Stimulated activated naive CD8-positive, alpha-beta T cell treated with anti-CD3 and anti-CD28 coated beads, Interleukin-15, amount 100 ng/mL, for 72 hours (primary cell): Measurements from ENCODE around the gene AAMP.

Source experiments
- ATAC-seq: fragments of 150-1000 bp; cut with Tn5 transposase; 2 replicates; pipeline ENCODE4 v1.10.0; 2021; ENCODE audit warnings: mild to moderate bottlenecking, moderate library complexity
- DNase-seq, 2 donors: peaks; one replicate each; pipeline ENCODE4 v3.0.0; 2021 to 2022
- H3K27ac Mint-ChIP-seq, 2 donors: one replicate each; pipeline ENCODE4 v1.8.0; 2022; ENCODE audit warnings: mild to moderate bottlenecking in 2 of 2, mixed read lengths in 2 of 2, moderate library complexity in 2 of 2
- H3K27me3 Mint-ChIP-seq: one replicate; pipeline ENCODE4 v1.8.0; 2022; ENCODE audit warnings: mixed read lengths
- H3K4me1 Mint-ChIP-seq: one replicate; pipeline ENCODE4 v1.8.0; 2022; ENCODE audit warnings: mild to moderate bottlenecking, mixed read lengths
- H3K4me3 Mint-ChIP-seq, 2 donors: one replicate each; pipeline ENCODE4 v1.8.0; 2022; ENCODE audit warnings: mild to moderate bottlenecking in 2 of 2, mixed read lengths in 2 of 2, moderate library complexity in 1 of 2
- H3K9me3 Mint-ChIP-seq, 2 donors: one replicate each; pipeline ENCODE4 v1.8.0; 2022; ENCODE audit warnings: mixed read lengths in 2 of 2

AAMP gene

GRCh38 chr2:218260742-218261422, 9.1 kb downstream of the AAMP start, which contains the start of gene GPBAR1:
Gene GPBAR1, plus strand, starts transcription at chr2:218261015. Its CDS starts 1,710 bp downstream, at chr2:218262725.
- ATAC-seq (no peak), DNase-seq (no peak)
- Mint-ChIP-seq H3K27ac (peak within 1 kb of the TSS; percentile 52 to 96), H3K4me3 (no peak within 1 kb of the TSS), H3K27me3 (no peaks in the 10 kb centered on the region), H3K4me1 (peaks cover 64% of the 10 kb centered on the region), H3K9me3 (no peaks in the 10 kb centered on the region)

- H3K4me3 Mint-ChIP-seq = no peak overlapping the region
- H3K27me3 Mint-ChIP-seq = no peaks in the 10 kb centered on the region
- no peak for DNase-seq
- H3K4me1 Mint-ChIP-seq = peaks cover 64% of the 10 kb centered on the region
- peak overlapping the region; percentile 52 to 96 for H3K27ac Mint-ChIP-seq
- no peak for ATAC-seq
- no peaks in the 10 kb centered on the region for H3K9me3 Mint-ChIP-seq
Observed at GRCh38 chr2:218260166-218260565, 9.8 kb downstream of the AAMP start.

- DNase-seq = no peak
- Mint-ChIP-seq H3K4me3 (no peak overlapping the region), H3K27ac (peak overlapping the region in 1 of 2 donors; percentile 96), H3K9me3 (no peaks in the 10 kb centered on the region), H3K27me3 (no peaks in the 10 kb centered on the region), H3K4me1 (peaks cover 62% of the 10 kb centered on the region)
- ATAC-seq = no peak
Observed at GRCh38 chr2:218259099-218259961, 10.6 kb downstream of the AAMP start.

- ATAC-seq (peak; percentile 90), DNase-seq (peak; percentile 72 to 79)
- H3K27me3 Mint-ChIP-seq = no peaks in the 10 kb centered on the region
- peak overlapping the region; percentile 10 to 11 for H3K4me3 Mint-ChIP-seq
- no peaks in the 10 kb centered on the region for H3K9me3 Mint-ChIP-seq
- H3K27ac Mint-ChIP-seq = peak overlapping the region; percentile 84 to 90
- H3K4me1 Mint-ChIP-seq = peaks cover 54% of the 10 kb centered on the region
Observed at GRCh38 chr2:218257390-218257981, 12.5 kb downstream of the AAMP start.

- Mint-ChIP-seq H3K4me1 (peaks cover 58% of the 10 kb centered on the region), H3K27me3 (no peaks in the 10 kb centered on the region), H3K4me3 (no peak overlapping the region), H3K9me3 (no peaks in the 10 kb centered on the region), H3K27ac (peak overlapping the region; percentile 78 to 84)
- no peak for DNase-seq
- ATAC-seq = peak; percentile 1
Observed at GRCh38 chr2:218256612-218257350, 13.2 kb downstream of the AAMP start.

- Mint-ChIP-seq H3K4me1 (peaks cover 70% of the 10 kb centered on the region), H3K27me3 (no peaks in the 10 kb centered on the region), H3K27ac (peak overlapping the region in 1 of 2 donors; percentile 35), H3K9me3 (no peaks in the 10 kb centered on the region), H3K4me3 (no peak overlapping the region)
- ATAC-seq = no peak
- no peak for DNase-seq
Observed at GRCh38 chr2:218255446-218255845, 14.5 kb downstream of the AAMP start.

- peaks cover 64% of the 10 kb centered on the region for H3K4me1 Mint-ChIP-seq
- no peaks in the 10 kb centered on the region for H3K27me3 Mint-ChIP-seq
- DNase-seq = no peak
- no peak for ATAC-seq
- H3K27ac Mint-ChIP-seq = peak overlapping the region in 1 of 2 donors; percentile 88
- no peak overlapping the region for H3K4me3 Mint-ChIP-seq
- H3K9me3 Mint-ChIP-seq = no peaks in the 10 kb centered on the region
Observed at GRCh38 chr2:218253232-218253625, 16.7 kb downstream of the AAMP start.

GRCh38 chr2:218252509-218253231, 17.3 kb downstream of the AAMP start:
- ATAC-seq (no peak), DNase-seq (no peak)
- H3K9me3 Mint-ChIP-seq = no peaks in the 10 kb centered on the region
- peaks cover 59% of the 10 kb centered on the region for H3K4me1 Mint-ChIP-seq
- peak overlapping the region in 1 of 2 donors; percentile 88 for H3K27ac Mint-ChIP-seq
- H3K4me3 Mint-ChIP-seq = no peak overlapping the region
- no peaks in the 10 kb centered on the region for H3K27me3 Mint-ChIP-seq

GRCh38 chr2:218249691-218250090, 20.2 kb downstream of the AAMP start:
- no peak overlapping the region for H3K4me3 Mint-ChIP-seq
- H3K9me3 Mint-ChIP-seq = no peaks in the 10 kb centered on the region
- ATAC-seq = no peak
- H3K4me1 Mint-ChIP-seq = peaks cover 44% of the 10 kb centered on the region
- peak overlapping the region; percentile 42 to 69 for H3K27ac Mint-ChIP-seq
- no peak for DNase-seq
- H3K27me3 Mint-ChIP-seq = no peaks in the 10 kb centered on the region

- Mint-ChIP-seq H3K4me1 (peaks cover 41% of the 10 kb centered on the region), H3K4me3 (peak overlapping the region in 1 of 2 donors; percentile 14), H3K9me3 (no peaks in the 10 kb centered on the region), H3K27me3 (no peaks in the 10 kb centered on the region), H3K27ac (peak overlapping the region in 1 of 2 donors; percentile 91)
- DNase-seq (no peak), ATAC-seq (peak; percentile 55)
Observed at GRCh38 chr2:218245214-218245613, 24.7 kb downstream of the AAMP start.

GRCh38 chr2:218244665-218245064, 25.3 kb downstream of the AAMP start:
- peaks cover 42% of the 10 kb centered on the region for H3K4me1 Mint-ChIP-seq
- peak overlapping the region; percentile 80 to 91 for H3K27ac Mint-ChIP-seq
- no peaks in the 10 kb centered on the region for H3K27me3 Mint-ChIP-seq
- no peak for ATAC-seq
- H3K9me3 Mint-ChIP-seq = no peaks in the 10 kb centered on the region
- peak overlapping the region in 1 of 2 donors; percentile 14 for H3K4me3 Mint-ChIP-seq
- DNase-seq = no peak

GRCh38 chr2:218244204-218244603, 25.7 kb downstream of the AAMP start:
- DNase-seq (no peak), ATAC-seq (no peak)
- H3K27me3 Mint-ChIP-seq = no peaks in the 10 kb centered on the region
- peak overlapping the region; percentile 80 to 91 for H3K27ac Mint-ChIP-seq
- peaks cover 42% of the 10 kb centered on the region for H3K4me1 Mint-ChIP-seq
- no peaks in the 10 kb centered on the region for H3K9me3 Mint-ChIP-seq
- no peak overlapping the region for H3K4me3 Mint-ChIP-seq

- H3K4me1 Mint-ChIP-seq = peaks cover 23% of the 10 kb centered on the region
- ATAC-seq (no peak), DNase-seq (no peak)
- no peak overlapping the region for H3K27ac Mint-ChIP-seq
- H3K4me3 Mint-ChIP-seq = no peak overlapping the region
- H3K9me3 Mint-ChIP-seq = no peaks in the 10 kb centered on the region
- no peaks in the 10 kb centered on the region for H3K27me3 Mint-ChIP-seq
Observed at GRCh38 chr2:218238887-218239286, 31.1 kb downstream of the AAMP start.

GRCh38 chr2:218236829-218237228, 33.1 kb downstream of the AAMP start:
- Mint-ChIP-seq H3K27ac (no peak overlapping the region), H3K4me3 (no peak overlapping the region), H3K9me3 (no peaks in the 10 kb centered on the region), H3K4me1 (peaks cover 18% of the 10 kb centered on the region), H3K27me3 (no peaks in the 10 kb centered on the region)
- DNase-seq (no peak), ATAC-seq (no peak)

GRCh38 chr2:218235017-218235416, 34.9 kb downstream of the AAMP start:
- Mint-ChIP-seq H3K4me3 (no peak overlapping the region), H3K27ac (peak overlapping the region; percentile 67 to 88), H3K9me3 (no peaks in the 10 kb centered on the region), H3K4me1 (peaks cover 36% of the 10 kb centered on the region), H3K27me3 (no peaks in the 10 kb centered on the region)
- ATAC-seq (no peak), DNase-seq (no peak)
